ENCODE results near the gene NEAT1.
"Not testable (repeated sequence)": the region's sequence is repeated elsewhere in the genome, so short reads cannot be mapped to it uniquely, and the experiment has no call there.

The NEAT1 gene

DNA sequence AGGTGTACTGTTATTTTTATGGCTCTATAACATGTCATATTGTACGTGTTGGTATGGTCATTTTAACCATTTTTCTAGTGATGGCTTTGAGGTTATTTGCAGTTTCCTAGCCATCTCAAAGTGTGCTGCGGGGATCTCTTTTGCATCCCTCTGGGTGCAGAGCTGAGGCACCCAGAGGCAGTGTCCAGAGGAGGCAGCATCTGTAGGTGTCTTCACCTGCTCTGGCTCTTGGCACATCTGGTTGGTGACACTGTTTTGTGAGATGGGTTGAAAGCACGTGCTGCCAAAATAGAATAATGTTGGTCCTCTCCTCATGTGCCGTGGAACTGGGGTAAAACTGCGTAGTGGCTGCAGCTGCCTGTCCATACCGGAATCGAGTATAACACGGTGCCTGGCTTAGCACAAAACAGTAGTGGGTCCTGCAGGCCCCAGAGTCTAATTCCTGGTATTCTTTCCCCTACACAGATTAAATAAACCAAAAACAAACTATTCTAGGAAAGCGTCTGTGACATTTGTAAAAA is 12.9 kb downstream of the NEAT1 start:
- DNase-seq, result no peak

DNA sequence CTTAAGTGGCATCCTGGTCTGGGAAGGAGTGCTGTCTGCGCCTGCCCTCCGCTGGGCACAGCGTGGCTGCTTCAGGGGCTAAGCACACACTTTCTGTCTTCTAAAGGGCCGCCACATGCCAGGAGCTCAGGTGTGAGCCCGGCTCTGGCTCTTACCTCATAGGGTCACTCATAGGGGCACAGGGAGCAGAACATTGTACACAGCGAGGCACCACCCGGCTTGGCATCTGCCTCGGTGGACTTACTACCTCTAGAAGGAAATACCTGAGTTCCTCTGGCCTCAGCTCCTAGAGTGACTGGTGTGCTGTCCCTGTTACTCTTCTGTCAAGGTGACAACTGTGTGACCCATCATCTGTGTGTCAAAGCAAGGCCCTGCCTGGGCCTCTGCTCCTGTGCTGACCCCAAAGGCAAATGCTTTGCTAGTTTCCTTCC is 13.4 kb downstream of the NEAT1 start:
- no peak for DNase-seq

GRCh38 chr11:65436412-65437032 is 13.9 kb downstream of the NEAT1 start:
- no peak for DNase-seq

DNA sequence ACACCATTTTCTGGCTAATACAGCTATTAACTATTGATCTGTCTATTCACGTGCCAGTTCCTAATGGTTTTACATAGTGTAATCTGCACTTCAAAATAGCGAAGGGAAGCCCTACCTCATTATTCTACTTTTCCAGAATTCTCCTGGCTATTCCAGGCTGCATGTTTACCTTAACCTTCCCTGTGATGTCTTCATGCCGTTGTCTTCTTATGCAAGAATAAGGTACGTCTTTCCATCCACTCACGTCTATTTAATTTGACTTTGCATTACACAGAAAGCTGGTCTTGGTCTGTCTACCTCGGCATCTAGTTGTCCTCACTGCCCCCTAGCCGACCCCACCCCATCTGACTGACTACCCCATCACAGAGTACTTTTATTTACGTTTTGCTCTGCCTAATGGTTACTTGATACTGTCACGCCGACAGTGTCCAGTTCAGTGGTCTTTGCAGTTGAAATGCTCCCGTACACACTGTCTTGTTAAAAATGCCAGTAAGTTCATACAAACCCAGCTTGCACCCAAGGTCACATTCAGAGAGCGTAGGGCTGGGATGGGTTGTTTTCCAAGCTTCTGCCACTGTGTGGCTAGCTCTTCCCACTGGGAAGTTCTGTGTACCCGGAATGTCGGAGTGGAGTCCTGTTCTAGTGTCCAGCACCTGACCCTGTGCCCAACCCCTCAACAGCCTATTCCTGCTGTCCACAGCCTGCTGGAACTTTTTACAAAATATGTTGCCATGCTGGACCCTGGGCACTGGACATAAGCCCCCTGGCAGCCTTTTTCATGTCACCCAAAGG is 15.0 kb downstream of the NEAT1 start:
- no peak for DNase-seq

DNA sequence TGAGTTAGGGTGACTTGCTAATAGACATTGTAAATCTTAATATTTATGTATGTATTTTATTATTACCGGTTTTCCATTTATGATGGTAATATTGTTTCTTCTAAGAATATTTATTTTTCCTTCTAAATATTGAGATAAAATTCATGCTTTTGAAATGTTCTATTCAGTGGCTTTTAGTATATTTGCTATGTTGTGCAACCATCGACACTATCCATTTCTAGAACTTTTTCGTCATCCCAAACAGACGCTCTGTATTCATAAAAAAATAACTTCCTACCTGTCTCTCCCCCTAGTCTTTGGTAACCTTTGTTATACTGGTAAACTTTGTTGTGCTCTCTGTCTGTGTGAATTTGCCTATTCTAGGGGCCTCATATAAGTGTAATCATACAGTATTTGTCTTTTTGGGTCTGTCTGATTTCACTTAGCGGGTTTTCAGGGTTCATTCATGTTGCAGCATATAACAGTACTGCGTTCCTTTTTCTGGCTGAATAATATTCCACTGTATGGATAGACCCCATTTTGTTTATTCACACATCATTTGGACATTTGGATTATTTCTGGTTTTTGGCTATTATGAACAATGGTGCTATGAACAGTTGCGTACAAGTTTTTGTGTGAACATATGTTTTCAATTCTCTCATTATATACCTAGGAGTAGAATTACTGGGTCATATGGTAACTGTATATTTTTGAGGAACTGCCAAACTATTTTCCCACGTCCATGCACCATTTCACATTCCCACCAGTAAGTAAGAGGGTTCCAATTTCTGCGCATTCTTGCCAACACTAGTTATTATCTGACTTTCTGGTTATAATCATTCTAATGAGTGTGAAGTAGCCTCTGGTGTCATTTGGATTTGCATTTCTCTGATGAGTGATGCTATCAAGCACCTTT is 15.9 kb downstream of the NEAT1 start:
- DNase-seq, result no peak

- no peak for DNase-seq
Measured at GRCh38 chr11:65439331-65440181, 17.0 kb downstream of the NEAT1 start.

DNA sequence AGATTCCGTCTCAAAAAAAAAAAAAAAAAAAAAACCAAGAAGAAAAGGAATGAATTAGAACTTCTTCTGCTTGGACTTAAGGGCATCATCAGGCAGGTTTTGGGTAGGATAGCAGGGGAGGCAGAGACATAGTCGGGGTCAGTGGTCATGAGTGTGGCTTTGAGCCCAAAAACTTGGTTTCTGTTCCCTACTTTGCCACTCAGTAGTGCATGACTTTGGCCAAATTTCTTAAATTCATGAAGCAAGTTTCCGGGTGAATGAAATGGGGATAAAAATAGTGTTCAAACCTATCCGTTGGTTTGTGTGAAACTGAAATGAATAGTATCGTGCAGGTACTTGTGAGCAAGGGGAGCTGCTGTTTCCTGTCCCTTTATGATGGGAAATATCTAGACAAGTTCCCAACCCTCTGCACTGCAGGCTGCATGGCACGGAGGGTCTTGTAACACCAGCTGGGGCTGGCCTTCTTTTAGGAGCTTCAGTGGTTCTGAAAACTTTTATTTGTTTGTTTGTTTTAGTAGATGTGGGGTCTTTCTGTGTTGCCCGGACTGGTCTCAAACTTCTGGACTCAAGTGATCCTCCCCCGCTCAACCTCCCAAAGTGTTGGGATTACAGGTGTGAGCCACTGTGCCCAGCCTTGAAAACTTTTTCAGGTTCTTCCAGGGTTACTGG is 18.4 kb downstream of the NEAT1 start:
- no peak for DNase-seq

DNA sequence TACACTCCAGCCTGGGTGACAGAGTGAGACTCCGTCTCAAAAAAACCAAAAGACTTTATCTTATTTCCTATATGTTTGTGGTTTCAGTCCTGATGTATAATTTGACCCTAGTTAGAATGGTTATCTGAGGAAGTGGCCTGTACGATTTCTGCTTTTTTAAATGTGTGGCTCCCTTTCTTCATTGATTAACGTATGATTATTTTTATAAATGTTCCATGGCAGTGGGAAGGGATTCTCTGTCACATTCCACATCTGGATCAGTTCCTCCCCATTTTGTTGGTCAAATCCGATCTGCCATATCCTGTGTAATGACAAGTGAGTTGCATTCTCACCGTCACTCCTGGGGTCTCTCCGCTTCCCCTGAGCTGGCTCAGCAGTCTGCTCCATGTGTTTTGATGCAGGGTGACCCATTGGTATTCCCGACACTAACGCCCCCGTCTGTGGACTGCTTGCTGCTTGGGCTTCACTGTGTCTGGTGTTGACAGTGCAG is 20.3 kb downstream of the NEAT1 start:
- DNase-seq, result no peak

DNA sequence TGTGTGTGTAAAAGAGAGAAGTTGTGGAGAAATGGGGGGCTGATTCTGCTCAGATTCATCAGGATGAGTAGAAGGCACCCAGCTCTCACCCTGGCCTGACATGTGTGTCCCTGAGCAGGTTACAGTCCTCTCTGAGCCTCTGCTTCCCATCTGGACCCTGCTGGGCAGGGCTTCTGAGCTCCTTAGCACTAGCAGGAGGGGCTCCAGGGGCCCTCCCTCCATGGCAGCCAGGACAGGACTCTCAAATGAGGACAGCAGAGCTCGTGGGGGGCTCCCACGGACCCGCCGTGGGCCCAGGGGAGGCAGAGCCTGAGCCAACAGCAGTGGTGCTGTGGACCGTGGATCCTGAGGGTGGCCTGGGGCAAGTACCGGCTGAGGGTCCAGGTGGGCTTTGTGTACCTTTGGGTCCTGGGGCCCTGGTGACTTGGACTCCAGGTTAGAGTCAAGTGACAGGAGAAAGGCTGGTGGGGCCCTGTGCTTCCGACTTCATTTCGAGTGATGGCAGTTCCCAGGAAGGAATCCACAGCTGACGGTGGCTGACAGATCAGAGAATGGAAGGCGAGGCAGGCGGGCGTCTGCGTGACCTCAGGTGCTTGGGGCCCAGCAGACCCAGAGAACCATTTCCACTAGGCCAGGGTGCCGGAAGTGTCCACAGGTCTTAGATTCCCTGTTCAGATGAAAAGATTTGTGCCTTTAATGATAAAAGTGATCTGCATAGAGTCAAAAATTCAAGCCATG is 21.9 kb downstream of the NEAT1 start:
- no peak for DNase-seq

DNA sequence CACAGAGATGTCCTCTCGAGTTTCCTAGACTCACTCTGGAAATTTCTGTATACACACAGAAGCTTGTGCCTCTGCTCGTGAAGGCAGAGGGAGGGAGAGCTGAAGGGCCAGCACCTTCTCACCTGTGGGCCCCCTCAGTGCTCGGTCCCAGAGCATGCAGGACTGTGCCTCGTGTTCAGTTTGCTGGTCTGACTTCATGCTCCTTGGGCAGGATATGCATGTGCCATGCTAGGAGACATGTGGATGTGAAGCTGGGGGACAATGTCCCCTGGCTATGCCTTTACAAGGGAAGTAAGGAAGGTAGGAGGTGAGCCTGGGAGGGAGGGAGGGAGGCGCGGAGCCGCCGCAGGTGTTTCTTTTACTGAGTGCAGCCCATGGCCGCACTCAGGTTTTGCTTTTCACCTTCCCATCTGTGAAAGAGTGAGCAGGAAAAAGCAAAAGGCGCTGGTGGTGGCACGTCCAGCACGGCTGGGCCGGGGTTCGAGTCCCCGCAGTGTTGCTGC is 22.6 kb downstream of the NEAT1 start:
- DNase-seq, result no peak

GRCh38 chr11:65445604-65446445 is 23.2 kb downstream of the NEAT1 start:
- DNase-seq, result no peak

DNA sequence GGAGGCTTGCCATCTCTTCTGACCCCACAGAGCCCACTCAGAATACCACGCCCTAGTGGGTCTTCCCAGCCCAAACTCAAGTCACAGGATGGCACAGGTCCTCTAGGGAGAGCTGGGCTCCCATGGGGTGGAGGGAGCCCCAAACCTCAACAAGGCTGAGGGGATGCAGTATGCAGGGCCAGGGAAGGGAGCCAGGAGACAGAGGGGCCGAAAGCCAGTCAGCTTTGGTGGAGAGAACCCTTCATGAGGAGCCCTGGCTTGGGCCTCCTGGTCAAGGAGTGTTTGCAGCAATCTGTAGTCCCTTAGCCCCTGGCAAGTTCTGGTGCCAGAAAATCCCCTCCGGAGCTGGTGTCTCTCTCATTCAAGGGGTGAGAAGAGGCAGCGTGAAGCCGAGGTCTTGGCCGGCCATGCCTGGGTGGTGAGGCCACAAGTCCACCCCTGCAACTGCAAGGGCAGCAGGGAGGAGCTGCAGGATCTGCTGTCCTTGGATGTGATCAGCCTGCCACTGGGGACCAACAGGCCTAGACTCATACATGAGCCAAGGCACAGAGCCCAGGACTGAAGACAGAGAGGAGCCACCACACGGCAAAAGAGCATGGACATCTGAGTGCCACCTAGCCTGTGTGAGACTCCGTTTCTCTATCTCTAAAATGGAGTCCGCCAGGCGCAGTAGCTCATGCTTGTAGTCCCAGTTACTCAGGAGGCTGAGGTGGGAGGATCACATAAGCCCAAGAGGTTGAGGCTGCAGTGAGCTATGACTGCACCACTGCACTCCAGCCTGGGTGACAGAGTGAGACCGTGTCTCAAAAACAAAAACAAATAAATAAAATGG is 24.1 kb downstream of the NEAT1 start:
- DNase-seq, result no peak

DNA sequence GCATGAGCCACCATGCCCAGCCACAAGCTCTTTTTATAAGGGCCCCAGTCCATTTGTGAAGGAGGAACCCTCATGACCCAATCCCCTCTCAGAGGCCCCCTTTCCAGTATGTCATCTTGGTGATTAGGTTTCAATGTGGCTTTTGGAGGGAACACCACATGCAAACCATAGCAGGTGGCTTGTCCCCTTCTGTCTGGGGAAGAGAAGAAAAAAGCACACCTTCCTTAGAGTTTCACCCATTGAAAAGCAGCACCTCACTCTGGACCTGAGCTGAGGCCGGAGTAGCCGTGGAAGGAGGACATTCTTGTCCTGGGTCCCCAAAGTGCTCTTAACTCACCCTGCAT is 25.4 kb downstream of the NEAT1 start:
- DNase-seq, result no peak

- DNase-seq, result no peak
Measured at GRCh38 chr11:65448418-65449105, 26.0 kb downstream of the NEAT1 start.

DNA sequence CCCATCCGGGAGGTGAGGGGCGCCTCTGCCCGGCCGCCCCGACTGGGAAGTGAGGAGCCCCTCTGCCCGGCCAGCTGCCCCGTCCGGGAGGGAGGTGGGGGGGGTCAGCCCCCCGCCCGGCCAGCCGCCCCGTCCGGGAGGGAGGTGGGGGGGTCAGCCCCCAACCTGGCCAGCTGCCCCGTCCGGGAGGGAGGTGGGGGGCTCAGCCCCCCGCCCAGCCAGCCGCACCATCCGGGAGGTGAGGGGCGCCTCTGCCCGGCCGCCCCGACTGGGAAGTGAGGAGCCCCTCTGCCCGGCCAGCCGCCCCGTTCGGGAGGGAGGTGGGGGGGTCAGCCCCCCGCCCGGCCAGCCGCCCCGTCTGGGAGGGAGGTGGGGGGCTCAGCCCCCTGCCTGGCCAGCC is 28.7 kb downstream of the NEAT1 start:
- not testable (repeated sequence) for DNase-seq

DNA sequence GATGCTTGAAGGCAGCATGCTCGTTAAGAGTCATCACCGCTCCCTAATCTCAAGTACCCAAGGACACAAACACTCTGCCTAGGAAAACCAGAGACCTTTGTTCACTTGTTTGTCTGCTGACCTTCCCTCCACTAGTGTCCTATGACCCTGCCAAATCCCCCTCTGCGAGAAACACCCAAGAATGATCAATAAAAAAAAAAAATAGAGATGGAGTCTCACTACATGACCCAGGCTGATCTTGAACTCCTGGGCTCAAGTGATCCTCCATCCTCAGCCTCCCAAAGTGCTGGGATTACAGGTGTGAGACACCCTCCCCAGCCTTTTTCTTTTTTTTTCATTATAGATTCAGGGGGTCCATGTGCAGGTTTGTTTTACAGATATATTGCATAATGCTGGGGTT is 29.7 kb downstream of the NEAT1 start:
- DNase-seq, result not testable (repeated sequence)

DNA sequence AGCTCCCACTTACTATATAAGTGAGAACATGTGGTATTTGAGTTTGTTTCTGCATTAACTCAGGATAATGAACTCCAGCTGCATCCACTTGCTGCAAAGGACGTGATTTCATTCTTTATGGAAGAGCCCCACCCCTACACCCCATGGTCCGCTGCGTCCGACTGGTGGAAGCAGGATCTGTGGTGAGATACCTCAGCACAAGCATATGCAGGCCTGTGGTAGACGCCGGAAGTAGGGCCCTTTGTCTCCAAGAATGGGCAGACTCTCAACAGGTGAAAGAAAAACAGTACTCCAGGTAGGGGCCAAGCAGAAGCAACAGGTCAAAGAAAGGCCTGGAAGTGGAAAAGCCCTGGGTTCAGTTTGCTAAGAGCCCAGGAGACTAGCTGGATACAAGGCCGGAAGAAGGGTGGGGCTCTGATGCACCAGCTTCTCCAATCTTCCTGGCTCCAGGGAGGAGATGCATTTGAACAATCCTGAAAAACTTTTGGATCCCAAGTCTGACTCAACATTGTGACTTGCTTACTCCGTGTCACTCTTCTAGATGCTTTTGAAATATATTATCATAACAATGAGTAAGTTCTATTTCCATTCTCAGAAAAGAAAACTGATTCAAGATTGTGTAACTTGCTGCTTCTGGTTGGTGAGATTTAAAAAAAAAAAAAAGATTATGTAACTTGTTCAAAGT is 30.4 kb downstream of the NEAT1 start:
- no peak for DNase-seq

- DNase-seq, result no peak
Measured at GRCh38 chr11:65454311-65454695, 31.7 kb downstream of the NEAT1 start.

Data from midbrain (tissue), 1 donor.